H9 (cell line): ENCODE measurements around the gene HEATR1. TPM values are rescaled to one million over a fixed set of nuclear protein-coding genes. Genes with fewer than 3 reads are reported as not detected.
A peak's percentile ranks its signal among the peaks of the same experiment; 100 is the strongest.

Experiments used
- DNase-seq: peaks from one replicate; pipeline ENCODE4 v3.0.0-alpha.2; 2017
- H2AFZ ChIP-seq: one replicate; pipeline ENCODE4 v1.6.1; 2013; ENCODE audit warnings: mild to moderate bottlenecking, low read length, control low read depth, moderate library complexity
- H2AK5ac ChIP-seq: 2 replicates; pipeline ENCODE4 v1.6.1; 2013; ENCODE audit warnings: low read length, control low read depth, mixed read lengths; ENCODE audit not compliant: insufficient read length
- H2BK120ac ChIP-seq: one replicate; pipeline ENCODE4 v1.6.1; 2013; ENCODE audit warnings: low read depth, mild to moderate bottlenecking, low read length, control low read depth, inconsistent platforms; ENCODE audit not compliant: poor library complexity, severe bottlenecking
- H2BK12ac ChIP-seq: 2 replicates; pipeline ENCODE4 v1.6.1; 2013; ENCODE audit warnings: low read length, control low read depth, mixed read lengths, low read depth; ENCODE audit not compliant: insufficient read length
- H2BK15ac ChIP-seq: 2 replicates; pipeline ENCODE4 v1.6.1; 2013; ENCODE audit warnings: low read depth, low read length, control low read depth
- H2BK20ac ChIP-seq: one replicate; pipeline ENCODE4 v1.6.1; 2013; ENCODE audit warnings: low read depth, mild to moderate bottlenecking, low read length, control low read depth, inconsistent platforms; ENCODE audit not compliant: poor library complexity, severe bottlenecking
- H2BK5ac ChIP-seq: 2 replicates; pipeline ENCODE4 v1.6.1; 2013; ENCODE audit warnings: low read length, control low read depth, mixed read lengths; ENCODE audit not compliant: insufficient read length
- H3K14ac ChIP-seq: 2 replicates; pipeline ENCODE4 v1.6.1; 2013; ENCODE audit warnings: low read length, control low read depth; ENCODE audit not compliant: insufficient read depth
- H3K18ac ChIP-seq: 2 replicates; pipeline ENCODE4 v1.6.1; 2013; ENCODE audit warnings: low read depth, mild to moderate bottlenecking, mixed read lengths, low read length, control low read depth; ENCODE audit not compliant: insufficient read length
- H3K23ac ChIP-seq: 2 replicates; pipeline ENCODE4 v1.6.1; 2013; ENCODE audit warnings: low read length, control low read depth, mixed read lengths, low read depth; ENCODE audit not compliant: insufficient read length
- H3K23me2 ChIP-seq: 2 replicates; pipeline ENCODE4 v1.6.1; 2013; ENCODE audit warnings: low read depth, mild to moderate bottlenecking, mixed read lengths, low read length, control low read depth; ENCODE audit not compliant: insufficient read length, poor library complexity, severe bottlenecking
- H3K27ac ChIP-seq: 2 replicates; pipeline ENCODE4 v1.5.1; 2013; ENCODE audit warnings: low read length, control low read depth, mixed read lengths, low read depth; ENCODE audit not compliant: insufficient read length
- H3K27me3 ChIP-seq: 2 replicates; pipeline ENCODE4 v1.6.1; 2013; ENCODE audit warnings: low read length, control low read depth, inconsistent platforms; ENCODE audit not compliant: insufficient read depth
- H3K4ac ChIP-seq: 2 replicates; pipeline ENCODE4 v1.6.1; 2013; ENCODE audit warnings: low read depth, mild to moderate bottlenecking, control low read depth, inconsistent platforms, low read length, moderate library complexity
- H3K4me1 ChIP-seq: 2 replicates; pipeline ENCODE4 v1.6.1; 2013; ENCODE audit warnings: low read length, control low read depth, inconsistent platforms; ENCODE audit not compliant: insufficient read depth
- H3K4me2 ChIP-seq: 2 replicates; pipeline ENCODE4 v1.6.1; 2013; ENCODE audit warnings: low read length, control low read depth, mixed read lengths; ENCODE audit not compliant: insufficient read length, insufficient read depth
- H3K56ac ChIP-seq: 2 replicates; pipeline ENCODE4 v1.6.1; 2013; ENCODE audit warnings: low read depth, mild to moderate bottlenecking, mixed read lengths, low read length, control low read depth; ENCODE audit not compliant: insufficient read length
- H3K79me1 ChIP-seq: 2 replicates; pipeline ENCODE4 v1.6.1; 2013; ENCODE audit warnings: low read depth, mild to moderate bottlenecking, moderate library complexity, low read length, control low read depth, inconsistent platforms; ENCODE audit not compliant: insufficient read depth, poor library complexity, severe bottlenecking
- H3K79me2 ChIP-seq: 2 replicates; pipeline ENCODE4 v1.6.1; 2013; ENCODE audit warnings: low read length, control low read depth, inconsistent platforms; ENCODE audit not compliant: insufficient read depth
- H3K9ac ChIP-seq: 2 replicates; pipeline ENCODE4 v1.6.1; 2013; ENCODE audit warnings: low read length, control low read depth, mixed read lengths; ENCODE audit not compliant: insufficient read length; ENCODE audit errors: extremely low read depth
- H3K9me3 ChIP-seq: one replicate; pipeline ENCODE4 v1.6.1; 2013; ENCODE audit warnings: low read depth, low read length, inconsistent platforms; ENCODE audit not compliant: control insufficient read depth
- H3T11ph ChIP-seq: one replicate; pipeline ENCODE4 v1.6.1; 2013; ENCODE audit warnings: mild to moderate bottlenecking, low read length, control low read depth, inconsistent platforms
- H4K20me1 ChIP-seq: one replicate; pipeline ENCODE4 v1.6.1; 2013; ENCODE audit not compliant: control insufficient read depth, insufficient read length, insufficient read depth
- H4K5ac ChIP-seq: 2 replicates; pipeline ENCODE4 v1.6.1; 2013; ENCODE audit warnings: low read depth, mild to moderate bottlenecking, mixed read lengths, low read length, control low read depth; ENCODE audit not compliant: insufficient read length
- H4K8ac ChIP-seq: replicated peaks from 2 replicates; pipeline ENCODE4 v1.6.1; 2013; ENCODE audit warnings: low read length, control low read depth, mixed read lengths, low read depth; ENCODE audit not compliant: insufficient read length
- H4K91ac ChIP-seq: 2 replicates; pipeline ENCODE4 v1.6.1; 2013; ENCODE audit warnings: low read depth, mild to moderate bottlenecking, moderate library complexity, mixed read lengths, low read length, control low read depth; ENCODE audit not compliant: insufficient read length
- H3K27ac Mint-ChIP-seq, 3 experiments: 2 replicates in 2 of 3; 3 replicates in 1 of 3; pipeline ENCODE4 v1.8.0; 2020 to 2021; ENCODE audit warnings: mixed read lengths in 3 of 3, mild to moderate bottlenecking in 1 of 3, moderate library complexity in 1 of 3
- H3K27me3 Mint-ChIP-seq: 2 replicates; pipeline ENCODE4 v1.8.0; 2021; ENCODE audit warnings: low read depth, mild to moderate bottlenecking, moderate library complexity, mixed read lengths
- H3K36me3 Mint-ChIP-seq, 3 experiments: 2 replicates in 2 of 3; 3 replicates in 1 of 3; pipeline ENCODE4 v1.8.0; 2020 to 2021; ENCODE audit warnings: low read depth in 3 of 3, mixed read lengths in 3 of 3; ENCODE audit not compliant: insufficient read depth in 1 of 3
- H3K4me1 Mint-ChIP-seq, 2 experiments: 2 replicates each; pipeline ENCODE4 v1.8.0; 2020; ENCODE audit warnings: mixed read lengths in 2 of 2
- H3K4me3 Mint-ChIP-seq, 2 experiments: 2 replicates in 1 of 2; 3 replicates in 1 of 2; pipeline ENCODE4 v1.8.0; 2020 to 2021; ENCODE audit warnings: mild to moderate bottlenecking in 2 of 2, mixed read lengths in 2 of 2, moderate library complexity in 1 of 2
- H3K9me3 Mint-ChIP-seq, 2 experiments: 2 replicates in 1 of 2; 3 replicates in 1 of 2; pipeline ENCODE4 v1.8.0; 2020; ENCODE audit warnings: mild to moderate bottlenecking in 2 of 2, mixed read lengths in 2 of 2, moderate library complexity in 1 of 2
- CTCF ChIP-seq: fragments of 200-600 bp; sonication (generic); conservative IDR thresholded peaks from 3 replicates; pipeline ENCODE4 v1.8.0; 2021; ENCODE audit warnings: antibody characterized with exemption, mild to moderate bottlenecking
- WGBS: extraction: QIAGEN DNeasy Blood & Tissue Kit; methylation state at CpG from one replicate; pipeline ENCODE4 v1.1.7; 2013; ENCODE audit warnings: missing lambda C conversion rate, low lambda C conversion rate, mixed read lengths; ENCODE audit not compliant: insufficient read length; ENCODE audit errors: extremely low coverage; 5-methylcytosine and 5-hydroxymethylcytosine counted together
- total RNA-seq: library from RNA; stranded (reverse); gene quantifications from 2 replicates; pipeline ENCODE4 v1.2.1, GENCODE V29; 2021

The HEATR1 gene
- total RNA-seq, 1 experiment from 2014 or later = 88.2 TPM

- WGBS = no CpG with 5 or more reads among the region's 35 CpGs
- Histone ChIP-seq H3K23me2 (peaks cover 13% of the 10 kb centered on the region), H4K8ac (no peak within 1 kb of the TSS), H3T11ph (no peak within 1 kb of the TSS), H3K79me1 (no peaks in the 10 kb centered on the region), H3K56ac (no peak within 1 kb of the TSS), H2BK15ac (no peak within 1 kb of the TSS), H3K4me2 (peak within 1 kb of the TSS; percentile 84), H2BK5ac (no peak within 1 kb of the TSS), H4K20me1 (no peaks in the 10 kb centered on the region), H3K27ac (no peak within 1 kb of the TSS), H2BK12ac (no peak within 1 kb of the TSS), H3K27me3 (no peaks in the 10 kb centered on the region), H2BK120ac (no peak within 1 kb of the TSS), H3K23ac (no peak within 1 kb of the TSS), H3K9ac (peak within 1 kb of the TSS; percentile 56), H3K4ac (no peak within 1 kb of the TSS), H3K14ac (peak within 1 kb of the TSS; percentile 74), H2AFZ (peak within 1 kb of the TSS; percentile 35), H3K79me2 (no peaks in the 10 kb centered on the region), H3K18ac (peak within 1 kb of the TSS; percentile 51), H2BK20ac (no peak within 1 kb of the TSS), H3K9me3 (no peaks in the 10 kb centered on the region), H4K5ac (no peak within 1 kb of the TSS), H2AK5ac (no peak within 1 kb of the TSS), H3K4me1 (no peaks in the 10 kb centered on the region), H4K91ac (no peak within 1 kb of the TSS)
- H3K9me3 Mint-ChIP-seq = no peaks in the 10 kb centered on the region
- DNase-seq = peak; percentile 67
- H3K27me3 Mint-ChIP-seq = peaks cover 18% of the 10 kb centered on the region
- peak within 1 kb of the TSS; percentile 83 to 86 for H3K4me3 Mint-ChIP-seq
- H3K4me1 Mint-ChIP-seq = peaks cover 5 to 6% of the 10 kb centered on the region in 2 experiments
- no peak for TF ChIP-seq CTCF
- peak within 1 kb of the TSS in 1 of 3 experiments; percentile 90; a peak in 2 of 7 replicates for H3K27ac Mint-ChIP-seq
- H3K36me3 Mint-ChIP-seq = 0 out of 7 replicates have a peak, but pooled peaks cover 0 to 2% (median 0%) of the 10 kb centered on the region in 3 experiments
Measured at GRCh38 chr1:236523704-236524141, 80.6 kb downstream of the HEATR1 start, which contains the start of gene LGALS8. TSS of gene LGALS8 (plus strand) at chr1:236523982. CDS start at chr1:236526071, 2,089 bp downstream.
